Vagina (tissue), 2 donors: ENCODE measurements around the gene SPATS2.

Experiments
- POLR2A ChIP-seq, 2 donors: fragments of 450-650 bp; IDR thresholded peaks; one replicate each; pipeline ENCODE4 v1.6.1; 2017; ENCODE audit warnings: antibody characterized with exemption in 2 of 2, mild to moderate bottlenecking in 2 of 2, moderate library complexity in 2 of 2
- POLR2AphosphoS5 ChIP-seq, 2 donors: sonication (generic); formaldehyde crosslinking; IDR thresholded peaks; one replicate each; pipeline ENCODE4 v1.9.0; 2017; ENCODE audit warnings: antibody characterized with exemption in 2 of 2, mild to moderate bottlenecking in 2 of 2, low read depth in 1 of 2; ENCODE audit not compliant: insufficient read depth in 1 of 2
- TF ChIP-seq, protein P1 (sequence below), 3 experiments: fragments of 450-650 bp in 2 of 3; fragments of 200-600 bp in 1 of 3; sonication (generic) in 1 of 3; IDR thresholded peaks; one replicate each; pipeline ENCODE4 v1.5.1; 2017 to 2019; ENCODE audit warnings: antibody characterized with exemption in 3 of 3, mild to moderate bottlenecking in 2 of 3, moderate library complexity in 2 of 3

DNA sequence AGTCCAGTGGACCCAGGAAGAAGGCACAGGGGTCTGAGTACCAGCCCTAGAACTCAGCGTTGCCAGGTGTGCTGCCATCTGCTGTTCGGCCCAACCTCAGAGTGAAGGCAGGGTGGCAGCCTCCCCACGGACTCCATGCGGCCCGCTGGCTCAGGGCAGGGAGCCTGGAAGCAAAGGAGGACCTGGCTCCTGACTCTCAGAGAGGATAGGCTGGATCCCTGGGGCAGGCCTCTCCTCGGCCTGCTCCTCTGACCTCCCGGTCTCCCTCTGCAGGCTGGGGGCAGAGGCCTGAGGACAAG is 190.6 kb downstream of the SPATS2 start:
- TF ChIP-seq, protein P1, sequence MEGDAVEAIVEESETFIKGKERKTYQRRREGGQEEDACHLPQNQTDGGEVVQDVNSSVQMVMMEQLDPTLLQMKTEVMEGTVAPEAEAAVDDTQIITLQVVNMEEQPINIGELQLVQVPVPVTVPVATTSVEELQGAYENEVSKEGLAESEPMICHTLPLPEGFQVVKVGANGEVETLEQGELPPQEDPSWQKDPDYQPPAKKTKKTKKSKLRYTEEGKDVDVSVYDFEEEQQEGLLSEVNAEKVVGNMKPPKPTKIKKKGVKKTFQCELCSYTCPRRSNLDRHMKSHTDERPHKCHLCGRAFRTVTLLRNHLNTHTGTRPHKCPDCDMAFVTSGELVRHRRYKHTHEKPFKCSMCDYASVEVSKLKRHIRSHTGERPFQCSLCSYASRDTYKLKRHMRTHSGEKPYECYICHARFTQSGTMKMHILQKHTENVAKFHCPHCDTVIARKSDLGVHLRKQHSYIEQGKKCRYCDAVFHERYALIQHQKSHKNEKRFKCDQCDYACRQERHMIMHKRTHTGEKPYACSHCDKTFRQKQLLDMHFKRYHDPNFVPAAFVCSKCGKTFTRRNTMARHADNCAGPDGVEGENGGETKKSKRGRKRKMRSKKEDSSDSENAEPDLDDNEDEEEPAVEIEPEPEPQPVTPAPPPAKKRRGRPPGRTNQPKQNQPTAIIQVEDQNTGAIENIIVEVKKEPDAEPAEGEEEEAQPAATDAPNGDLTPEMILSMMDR (IDR thresholded peaks at IDR 0.05): no peak
- no peak for TF ChIP-seq POLR2A (IDR thresholded peaks at IDR 0.05)
- TF ChIP-seq POLR2AphosphoS5 (IDR thresholded peaks at IDR 0.05; ENCODE audit: insufficient read depth in 1 of 2, low read depth in 1 of 2): no peak
